SK-N-SH treated with all-trans-retinoic acid at 6 μM for 48 hours (cell line): ENCODE results near the gene KCNQ5.

Source experiments
- ARNTL ChIP-seq: fragments of 450-650 bp; formaldehyde crosslinking; IDR thresholded peaks from 2 replicates; pipeline ENCODE4 v1.5.0; 2020; ENCODE audit warnings: low read depth, mild to moderate bottlenecking, moderate library complexity, borderline replicate concordance
- RARB ChIP-seq: fragments of 250-450 bp; sonication (Bioruptor Pico); IDR thresholded peaks from 2 replicates; pipeline ENCODE4 v1.8.0; 2021; ENCODE audit warnings: mild to moderate bottlenecking, moderate library complexity
- ZFP3 ChIP-seq: fragments of 250-450 bp; sonication (Bioruptor Pico); IDR thresholded peaks from 2 replicates; pipeline ENCODE4 v1.5.0; 2020; ENCODE audit warnings: mild to moderate bottlenecking, moderate library complexity
- TF ChIP-seq, protein P1 (sequence below): fragments of 250-450 bp; sonication (Bioruptor Pico); IDR thresholded peaks from 2 replicates; pipeline ENCODE4 v1.5.1; 2020; ENCODE audit warnings: low read depth, mild to moderate bottlenecking, moderate library complexity

DNA sequence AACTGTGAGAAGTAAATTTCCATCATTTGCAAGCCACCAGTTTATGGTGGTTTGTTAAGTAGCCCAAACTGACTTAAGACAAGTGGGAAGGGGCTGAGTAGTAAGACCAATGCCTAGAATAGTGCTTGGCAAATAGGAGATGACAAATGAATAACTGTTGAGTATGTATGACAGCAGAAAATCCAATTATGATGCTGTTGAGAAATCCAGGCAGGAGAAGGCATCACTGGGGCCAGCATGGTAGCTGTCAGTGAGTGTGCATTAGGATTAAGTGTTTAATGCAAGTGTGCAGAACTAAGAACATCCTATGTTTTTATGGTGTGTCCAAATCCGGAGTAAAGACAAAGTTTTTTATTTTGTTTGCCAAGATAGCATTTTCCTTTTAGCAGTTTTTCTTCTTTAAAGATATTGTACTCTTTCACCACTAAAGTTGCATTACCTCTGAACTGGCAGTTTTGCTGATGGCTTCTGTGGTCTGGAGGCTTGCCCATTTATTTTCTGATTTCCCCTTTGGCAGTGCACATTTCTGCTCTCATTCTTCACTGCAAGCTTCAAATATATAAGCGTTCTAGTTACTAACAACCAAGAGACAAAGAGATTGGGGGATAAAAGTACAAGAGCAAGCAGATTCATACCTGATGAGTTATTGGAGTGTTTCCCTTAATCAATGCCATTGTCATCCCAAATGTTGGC, 289.7 kb downstream of the KCNQ5 start:
- TF ChIP-seq, protein P1, sequence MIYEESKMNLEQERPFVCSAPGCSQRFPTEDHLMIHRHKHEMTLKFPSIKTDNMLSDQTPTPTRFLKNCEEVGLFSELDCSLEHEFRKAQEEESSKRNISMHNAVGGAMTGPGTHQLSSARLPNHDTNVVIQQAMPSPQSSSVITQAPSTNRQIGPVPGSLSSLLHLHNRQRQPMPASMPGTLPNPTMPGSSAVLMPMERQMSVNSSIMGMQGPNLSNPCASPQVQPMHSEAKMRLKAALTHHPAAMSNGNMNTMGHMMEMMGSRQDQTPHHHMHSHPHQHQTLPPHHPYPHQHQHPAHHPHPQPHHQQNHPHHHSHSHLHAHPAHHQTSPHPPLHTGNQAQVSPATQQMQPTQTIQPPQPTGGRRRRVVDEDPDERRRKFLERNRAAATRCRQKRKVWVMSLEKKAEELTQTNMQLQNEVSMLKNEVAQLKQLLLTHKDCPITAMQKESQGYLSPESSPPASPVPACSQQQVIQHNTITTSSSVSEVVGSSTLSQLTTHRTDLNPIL, result no peak
- TF ChIP-seq RARB (no peak), ARNTL (no peak), ZFP3 (CRISPR knock-in tag) (no peak)
